Natural killer cell treated with Interleukin-12 subunit alpha and Interleukin-12 subunit beta and Interleukin-15 and Interleukin-18, amount 100 ng/mL, for 72 hours (primary cell): Measurements from ENCODE around the gene SNN. TPM values are rescaled to one million over a fixed set of nuclear protein-coding genes. Genes with fewer than 3 reads are reported as not detected.

Experiments used
- ATAC-seq, 2 donors: fragments of 150-1000 bp; cut with Tn5 transposase in 1 of 2; sonication (Bioruptor Pico), chemical (Tn5 transposase) in 1 of 2; 2 replicates each; pipeline ENCODE4 v1.10.0; 2021
- DNase-seq: peaks from one replicate; pipeline ENCODE4 v3.0.0; 2022; ENCODE audit warnings: low spot score
- H3K27ac Mint-ChIP-seq, 2 donors: 1 replicate in 1 of 2; 2 replicates in 1 of 2; pipeline ENCODE4 v1.8.0; 2022; ENCODE audit warnings: mixed read lengths in 2 of 2, mild to moderate bottlenecking in 1 of 2, moderate library complexity in 1 of 2
- H3K27me3 Mint-ChIP-seq, 2 donors: 1 replicate in 1 of 2; 2 replicates in 1 of 2; pipeline ENCODE4 v1.8.0; 2022; ENCODE audit warnings: mixed read lengths in 2 of 2
- H3K36me3 Mint-ChIP-seq: one replicate; pipeline ENCODE4 v1.8.0; 2022; ENCODE audit warnings: mixed read lengths
- H3K4me1 Mint-ChIP-seq, 2 donors: 1 replicate in 1 of 2; 2 replicates in 1 of 2; pipeline ENCODE4 v1.8.0; 2022; ENCODE audit warnings: low read depth in 2 of 2, mixed read lengths in 2 of 2, mild to moderate bottlenecking in 1 of 2
- H3K4me3 Mint-ChIP-seq: one replicate; pipeline ENCODE4 v1.8.0; 2022; ENCODE audit warnings: mixed read lengths
- H3K9me3 Mint-ChIP-seq: 2 replicates; pipeline ENCODE4 v1.8.0; 2022; ENCODE audit warnings: mixed read lengths
- total RNA-seq, 2 donors: library from RNA; stranded (reverse); gene quantifications; one replicate each; pipeline ENCODE4 v1.2.3, GENCODE V29; 2022

The SNN gene
- total RNA-seq, 2 donors from 2014 or later = 0.43 to 1.1 TPM

DNA sequence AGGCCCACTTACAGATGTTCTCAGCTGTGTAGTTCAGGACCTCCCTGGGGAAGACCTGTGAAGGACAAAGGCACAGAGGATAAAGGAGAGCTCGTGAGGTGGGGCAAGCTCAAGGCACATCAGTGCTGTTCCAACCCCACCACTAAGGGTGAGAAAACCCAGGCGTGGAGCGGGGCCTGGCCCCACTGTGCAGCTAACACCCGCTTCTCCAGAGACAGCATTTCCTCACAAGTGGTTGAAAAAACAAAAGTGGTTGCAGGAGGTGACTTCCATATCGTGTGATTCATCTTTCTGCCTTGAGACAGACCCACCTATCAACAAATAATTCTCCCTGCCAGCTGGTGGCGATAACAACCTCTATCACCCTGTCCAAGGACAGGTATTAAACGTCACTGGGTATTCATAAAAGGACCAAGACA, 30.0 kb downstream of the SNN start:
- ATAC-seq (peak; percentile 87 to 88), DNase-seq (no peak)
- Mint-ChIP-seq H3K27me3 (no peaks in the 10 kb centered on the region), H3K27ac (peak overlapping the region in 1 of 2 donors; percentile 73), H3K9me3 (no peaks in the 10 kb centered on the region), H3K4me3 (peak overlapping the region; percentile 20), H3K4me1 (peaks cover 50 to 54% of the 10 kb centered on the region in 2 donors), H3K36me3 (peaks cover 35% of the 10 kb centered on the region)

DNA sequence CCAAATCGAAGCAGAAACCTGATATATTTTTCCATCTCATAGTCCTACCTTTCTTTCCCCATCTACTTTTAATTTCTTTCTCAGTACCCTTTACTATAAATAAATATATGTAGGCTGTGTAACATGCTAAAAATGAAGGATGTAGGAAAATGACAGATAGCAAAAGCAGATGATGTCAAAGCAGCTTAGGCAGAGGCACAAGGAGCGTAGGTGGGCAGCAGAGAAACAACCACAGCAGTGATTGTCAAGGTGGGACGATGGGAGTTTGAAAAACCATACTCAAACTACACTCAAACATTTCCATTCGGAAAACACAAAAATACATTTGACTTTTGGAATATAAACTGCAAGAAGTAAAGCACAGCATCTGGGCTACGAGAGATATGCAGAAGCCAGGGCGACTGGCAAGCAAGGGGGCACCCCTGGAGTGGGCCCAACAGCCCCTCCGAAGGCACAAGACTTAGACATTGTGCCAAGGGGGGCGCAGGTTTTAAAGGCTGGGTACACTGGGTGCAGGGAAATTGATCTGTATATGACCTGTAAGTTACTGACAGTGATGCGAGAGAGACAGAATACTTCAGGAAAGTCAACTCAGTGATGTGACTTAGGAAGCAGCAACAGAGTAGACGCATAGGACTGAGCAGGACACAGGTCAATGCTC, 31.1 kb downstream of the SNN start:
- ATAC-seq (no peak), DNase-seq (no peak)
- Mint-ChIP-seq H3K36me3 (peaks cover 39% of the 10 kb centered on the region), H3K9me3 (no peaks in the 10 kb centered on the region), H3K4me3 (no peak overlapping the region), H3K27ac (peak overlapping the region in 1 of 2 donors; percentile 18), H3K4me1 (peaks cover 50 to 61% of the 10 kb centered on the region in 2 donors), H3K27me3 (no peaks in the 10 kb centered on the region)

GRCh38 chr16:11700264-11701029, 32.2 kb downstream of the SNN start:
- Mint-ChIP-seq H3K27ac (no peak overlapping the region), H3K27me3 (no peaks in the 10 kb centered on the region), H3K9me3 (no peaks in the 10 kb centered on the region), H3K4me1 (peaks cover 44 to 54% of the 10 kb centered on the region in 2 donors), H3K4me3 (no peak overlapping the region), H3K36me3 (peaks cover 33% of the 10 kb centered on the region)
- no peak for ATAC-seq
- no peak for DNase-seq

GRCh38 chr16:11705311-11706025, 37.2 kb downstream of the SNN start:
- ATAC-seq (no peak), DNase-seq (no peak)
- Mint-ChIP-seq H3K36me3 (peaks cover 9% of the 10 kb centered on the region), H3K9me3 (no peaks in the 10 kb centered on the region), H3K4me3 (no peak overlapping the region), H3K27me3 (no peaks in the 10 kb centered on the region), H3K27ac (no peak overlapping the region), H3K4me1 (peaks cover 12 to 22% of the 10 kb centered on the region in 2 donors)

GRCh38 chr16:11706180-11706742, 38.0 kb downstream of the SNN start:
- ATAC-seq (no peak), DNase-seq (no peak)
- no peaks in the 10 kb centered on the region for H3K9me3 Mint-ChIP-seq
- peaks cover 9% of the 10 kb centered on the region for H3K36me3 Mint-ChIP-seq
- H3K4me1 Mint-ChIP-seq = peaks cover 12 to 17% of the 10 kb centered on the region in 2 donors
- no peak overlapping the region for H3K27ac Mint-ChIP-seq
- no peak overlapping the region for H3K4me3 Mint-ChIP-seq
- H3K27me3 Mint-ChIP-seq = no peaks in the 10 kb centered on the region

DNA sequence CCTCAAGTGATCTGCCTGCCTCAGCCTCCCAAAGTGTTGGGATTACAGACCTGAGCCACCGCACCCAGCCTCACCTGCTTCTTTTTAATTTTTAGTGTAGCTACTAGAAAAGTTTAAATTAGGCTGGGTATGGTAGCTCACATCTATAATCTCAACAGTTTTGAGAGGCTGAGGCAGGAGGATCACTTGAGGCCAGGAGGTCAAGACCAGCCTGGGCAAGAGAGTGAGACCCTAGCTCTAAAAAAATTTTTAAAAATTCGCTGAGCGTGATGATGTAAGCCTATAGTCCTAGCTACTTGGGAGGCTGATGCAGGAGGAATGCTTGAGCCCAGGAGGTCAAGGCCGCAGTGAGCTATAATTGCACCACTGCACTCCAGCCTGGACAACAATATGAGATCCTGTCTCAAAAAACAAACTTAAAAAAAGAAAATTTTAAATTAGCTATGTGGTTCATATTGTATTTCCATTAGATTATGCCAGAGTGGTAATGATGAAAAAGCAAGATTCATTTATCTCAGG, 39.5 kb downstream of the SNN start:
- Mint-ChIP-seq H3K4me3 (no peak overlapping the region), H3K4me1 (peaks cover 10 to 17% of the 10 kb centered on the region in 2 donors), H3K9me3 (no peaks in the 10 kb centered on the region), H3K27me3 (no peaks in the 10 kb centered on the region), H3K27ac (no peak overlapping the region), H3K36me3 (peaks cover 9% of the 10 kb centered on the region)
- no peak for ATAC-seq
- DNase-seq = no peak

DNA sequence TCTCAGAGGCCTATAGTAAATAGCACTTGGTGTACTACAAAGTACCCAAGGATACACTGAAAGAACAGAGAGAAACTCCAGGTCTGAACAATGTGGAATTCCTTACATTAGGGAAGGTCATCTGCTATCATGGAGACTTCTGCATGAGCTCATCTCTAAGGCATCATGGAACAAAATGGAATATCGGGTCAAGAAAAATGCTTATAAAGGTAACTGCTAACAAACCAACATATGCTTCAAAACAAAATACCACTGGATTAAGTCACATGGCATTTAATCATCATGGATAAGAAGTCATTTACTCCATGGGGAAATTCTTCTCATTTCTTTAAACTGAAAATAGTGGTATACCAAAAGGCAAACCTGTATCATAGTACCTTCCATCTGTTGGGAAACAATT, 40.2 kb downstream of the SNN start:
- no peak overlapping the region for H3K27ac Mint-ChIP-seq
- ATAC-seq = no peak
- H3K9me3 Mint-ChIP-seq = no peaks in the 10 kb centered on the region
- no peak for DNase-seq
- H3K4me1 Mint-ChIP-seq = peaks cover 8 to 10% of the 10 kb centered on the region in 2 donors
- H3K27me3 Mint-ChIP-seq = no peaks in the 10 kb centered on the region
- H3K36me3 Mint-ChIP-seq = peaks cover 2% of the 10 kb centered on the region
- no peak overlapping the region for H3K4me3 Mint-ChIP-seq

- H3K9me3 Mint-ChIP-seq = no peaks in the 10 kb centered on the region
- H3K27me3 Mint-ChIP-seq = no peaks in the 10 kb centered on the region
- H3K4me3 Mint-ChIP-seq = no peak overlapping the region
- DNase-seq (no peak), ATAC-seq (no peak)
- H3K4me1 Mint-ChIP-seq = peaks cover 4 to 5% of the 10 kb centered on the region in 2 donors
- H3K27ac Mint-ChIP-seq = no peak overlapping the region
- H3K36me3 Mint-ChIP-seq = no peaks in the 10 kb centered on the region
These were observed 43.4 kb downstream of the SNN start for GRCh38 chr16:11711662-11712061.

GRCh38 chr16:11712122-11712521, 43.9 kb downstream of the SNN start:
- no peaks in the 10 kb centered on the region for H3K27me3 Mint-ChIP-seq
- no peak overlapping the region for H3K4me3 Mint-ChIP-seq
- H3K27ac Mint-ChIP-seq = no peak overlapping the region
- peaks cover 3 to 5% of the 10 kb centered on the region in 2 donors for H3K4me1 Mint-ChIP-seq
- DNase-seq (no peak), ATAC-seq (no peak)
- H3K9me3 Mint-ChIP-seq = no peaks in the 10 kb centered on the region
- no peaks in the 10 kb centered on the region for H3K36me3 Mint-ChIP-seq

- Mint-ChIP-seq H3K4me1 (peaks cover 9% of the 10 kb centered on the region in 2 donors), H3K27ac (no peak overlapping the region), H3K4me3 (no peak overlapping the region), H3K9me3 (no peaks in the 10 kb centered on the region), H3K27me3 (no peaks in the 10 kb centered on the region), H3K36me3 (peaks cover 7% of the 10 kb centered on the region)
- no peak for ATAC-seq
- no peak for DNase-seq
These were observed 47.1 kb downstream of the SNN start for GRCh38 chr16:11715246-11715947.

DNA sequence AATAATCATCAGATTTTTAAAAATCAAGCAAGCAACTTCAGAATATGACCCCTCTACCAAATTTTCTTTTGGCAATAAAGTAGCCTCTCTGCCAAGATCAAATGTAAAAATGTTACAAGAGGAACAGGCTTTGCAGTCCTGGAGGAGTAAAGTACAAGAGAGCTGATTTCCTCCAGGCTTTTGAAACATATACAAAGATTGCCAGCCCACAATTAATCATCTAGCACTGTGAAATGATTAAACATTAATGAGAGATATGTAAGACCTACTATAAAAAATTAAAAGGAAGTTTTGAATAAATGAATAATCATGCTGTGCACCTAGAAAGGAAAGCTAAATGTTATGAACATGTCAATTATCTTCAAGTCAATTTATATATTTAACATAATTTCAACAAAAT, 48.1 kb downstream of the SNN start:
- DNase-seq (no peak), ATAC-seq (no peak)
- Mint-ChIP-seq H3K36me3 (peaks cover 7% of the 10 kb centered on the region), H3K4me3 (no peak overlapping the region), H3K27ac (peak overlapping the region in 1 of 2 donors; percentile 50), H3K4me1 (peaks cover 9% of the 10 kb centered on the region in 2 donors), H3K9me3 (no peaks in the 10 kb centered on the region), H3K27me3 (no peaks in the 10 kb centered on the region)

- no peak overlapping the region for H3K27ac Mint-ChIP-seq
- H3K9me3 Mint-ChIP-seq = no peaks in the 10 kb centered on the region
- DNase-seq = no peak
- no peak overlapping the region for H3K4me3 Mint-ChIP-seq
- H3K27me3 Mint-ChIP-seq = no peaks in the 10 kb centered on the region
- H3K36me3 Mint-ChIP-seq = peaks cover 7% of the 10 kb centered on the region
- H3K4me1 Mint-ChIP-seq = peaks cover 6 to 16% of the 10 kb centered on the region in 2 donors
- no peak for ATAC-seq
These were observed 49.6 kb downstream of the SNN start for GRCh38 chr16:11717811-11718210.

- H3K9me3 Mint-ChIP-seq = no peaks in the 10 kb centered on the region
- H3K4me1 Mint-ChIP-seq = peaks cover 6 to 21% of the 10 kb centered on the region in 2 donors
- H3K4me3 Mint-ChIP-seq = no peak overlapping the region
- H3K36me3 Mint-ChIP-seq = peaks cover 13% of the 10 kb centered on the region
- ATAC-seq (no peak), DNase-seq (no peak)
- H3K27ac Mint-ChIP-seq = no peak overlapping the region
- no peaks in the 10 kb centered on the region for H3K27me3 Mint-ChIP-seq
These were observed 50.9 kb downstream of the SNN start for GRCh38 chr16:11719171-11719570.
